Kidney glomerular epithelial cell (primary cell): ENCODE data around the gene ARFIP1.
A peak's percentile ranks its signal among the peaks of the same experiment; 100 is the strongest.

Source experiments
- DNase-seq: peaks from one replicate; lab custom pipeline; 2025; lab: John Stamatoyannopoulos, UW

Gene ARFIP1

GRCh38 chr4:152940461-152940860 lies 160.7 kb downstream of the ARFIP1 start:
- no peak for DNase-seq

- no peak for DNase-seq
Measured at GRCh38 chr4:152941411-152941810, 161.7 kb downstream of the ARFIP1 start.

- DNase-seq: no peak
Measured at GRCh38 chr4:152942346-152942745, 162.6 kb downstream of the ARFIP1 start.

GRCh38 chr4:152943672-152944071 lies 163.9 kb downstream of the ARFIP1 start:
- DNase-seq: no peak

GRCh38 chr4:152944666-152945320 lies 165.0 kb downstream of the ARFIP1 start:
- DNase-seq: no peak

GRCh38 chr4:152945639-152946038 lies 165.9 kb downstream of the ARFIP1 start:
- DNase-seq: no peak

- DNase-seq: no peak
Measured at GRCh38 chr4:152946446-152946845, 166.7 kb downstream of the ARFIP1 start.

GRCh38 chr4:152947311-152947710 lies 167.6 kb downstream of the ARFIP1 start:
- no peak for DNase-seq

GRCh38 chr4:152949930-152950329 lies 170.2 kb downstream of the ARFIP1 start:
- no peak for DNase-seq

- DNase-seq: no peak
Measured at GRCh38 chr4:152950402-152951274, 170.9 kb downstream of the ARFIP1 start.

GRCh38 chr4:152951348-152951747 lies 171.6 kb downstream of the ARFIP1 start:
- no peak for DNase-seq

- no peak for DNase-seq
Measured at GRCh38 chr4:152953514-152953913, 173.8 kb downstream of the ARFIP1 start.

GRCh38 chr4:152954741-152955140 lies 175.0 kb downstream of the ARFIP1 start:
- no peak for DNase-seq

GRCh38 chr4:152956147-152956546 lies 176.4 kb downstream of the ARFIP1 start:
- DNase-seq: no peak

- peak; percentile 78 for DNase-seq
Measured at GRCh38 chr4:152956650-152957436, 177.1 kb downstream of the ARFIP1 start.

- peak; percentile 31 for DNase-seq
Measured at GRCh38 chr4:152957437-152958171, 177.8 kb downstream of the ARFIP1 start.

GRCh38 chr4:152959080-152959479 lies 179.3 kb downstream of the ARFIP1 start:
- no peak for DNase-seq

- DNase-seq: no peak
Measured at GRCh38 chr4:152960082-152960481, 180.3 kb downstream of the ARFIP1 start.

GRCh38 chr4:152961014-152961772 lies 181.4 kb downstream of the ARFIP1 start:
- DNase-seq: no peak

- DNase-seq: no peak
Measured at GRCh38 chr4:152961773-152962115, 182.0 kb downstream of the ARFIP1 start.
